Activated CD8-positive, alpha-beta T cell treated with anti-CD3 and anti-CD28 coated beads, Interleukin-2, amount 10 ng/mL, durations not matched to agents 7 days and 5 days (primary cell): Measurements from ENCODE around the gene CDCP1. TPM values are rescaled to one million over a fixed set of nuclear protein-coding genes. Genes with fewer than 3 reads are reported as not detected.
"Not testable (repeated sequence)": the region's sequence is repeated elsewhere in the genome, so short reads cannot be mapped to it uniquely, and the experiment has no call there.

ENCODE experiments used
- ATAC-seq: fragments of 150-1000 bp; cut with Tn5 transposase; one replicate; pipeline ENCODE4 v1.10.0; 2021; ENCODE audit warnings: moderate library complexity
- CTCF ChIA-PET: fragments of 350-600 bp; sonication (Branson Sonifier 250); formaldehyde crosslinking; loops from one replicate; lab custom pipeline; 2021; ENCODE audit warnings: antibody characterized with exemption; lab: Charles Lee
- POLR2A ChIA-PET: fragments of 350-600 bp; sonication (Branson Sonifier 250); formaldehyde crosslinking; loops from one replicate; lab custom pipeline; 2021; ENCODE audit warnings: antibody characterized with exemption; lab: Charles Lee
- DNase-seq: peaks from one replicate; pipeline ENCODE4 v3.0.0-alpha.2; 2020
- H3K27ac Mint-ChIP-seq: one replicate; pipeline ENCODE4 v1.8.0; 2021; ENCODE audit warnings: mild to moderate bottlenecking, mixed read lengths
- H3K27me3 Mint-ChIP-seq: one replicate; pipeline ENCODE4 v1.8.0; 2021; ENCODE audit warnings: low read depth, mixed read lengths
- H3K36me3 Mint-ChIP-seq: one replicate; pipeline ENCODE4 v1.8.0; 2021; ENCODE audit warnings: low read depth, mixed read lengths
- H3K4me1 Mint-ChIP-seq: one replicate; pipeline ENCODE4 v1.8.0; 2021; ENCODE audit warnings: low read depth, mixed read lengths
- H3K4me3 Mint-ChIP-seq: one replicate; pipeline ENCODE4 v1.8.0; 2021; ENCODE audit warnings: mild to moderate bottlenecking, mixed read lengths
- H3K9me3 Mint-ChIP-seq: one replicate; pipeline ENCODE4 v1.8.0; 2022; ENCODE audit warnings: mixed read lengths; ENCODE audit not compliant: insufficient read depth
- total RNA-seq, 2 experiments: library from RNA; stranded (reverse); gene quantifications; one replicate each; pipeline ENCODE4 v1.2.3, GENCODE V29; 2021

Gene CDCP1
- total RNA-seq, 2 experiments from 2014 or later: 16.4 to 17.7 TPM

DNA sequence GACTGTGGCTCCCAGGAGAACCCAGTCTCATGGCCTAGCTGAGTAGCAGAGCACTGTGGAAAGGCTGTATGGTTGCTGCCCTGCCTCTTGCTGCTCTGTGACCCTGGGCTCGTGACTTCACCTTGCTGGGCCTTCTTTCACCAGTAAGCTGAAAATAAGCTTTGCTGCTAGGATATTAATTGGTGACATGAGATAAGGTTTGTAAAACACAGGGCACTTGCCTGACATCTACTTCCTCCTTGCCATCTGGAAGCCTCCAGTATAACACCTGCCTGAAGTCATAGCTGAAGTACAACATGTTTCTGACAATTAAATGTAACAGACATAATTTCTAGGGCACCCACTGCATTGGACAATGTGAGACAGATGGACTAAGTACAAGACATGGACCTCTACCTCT is 66.5 kb downstream of the CDCP1 start:
- Mint-ChIP-seq H3K9me3 (peaks cover 4% of the 10 kb centered on the region), H3K27ac (no peak overlapping the region), H3K4me3 (no peak overlapping the region), H3K4me1 (peaks cover 3% of the 10 kb centered on the region), H3K36me3 (peaks cover 20% of the 10 kb centered on the region), H3K27me3 (peaks cover 23% of the 10 kb centered on the region)
- CTCF ChIA-PET: no interaction called here
- ATAC-seq (no peak), DNase-seq (no peak)
- POLR2A ChIA-PET: no interaction called here

DNA sequence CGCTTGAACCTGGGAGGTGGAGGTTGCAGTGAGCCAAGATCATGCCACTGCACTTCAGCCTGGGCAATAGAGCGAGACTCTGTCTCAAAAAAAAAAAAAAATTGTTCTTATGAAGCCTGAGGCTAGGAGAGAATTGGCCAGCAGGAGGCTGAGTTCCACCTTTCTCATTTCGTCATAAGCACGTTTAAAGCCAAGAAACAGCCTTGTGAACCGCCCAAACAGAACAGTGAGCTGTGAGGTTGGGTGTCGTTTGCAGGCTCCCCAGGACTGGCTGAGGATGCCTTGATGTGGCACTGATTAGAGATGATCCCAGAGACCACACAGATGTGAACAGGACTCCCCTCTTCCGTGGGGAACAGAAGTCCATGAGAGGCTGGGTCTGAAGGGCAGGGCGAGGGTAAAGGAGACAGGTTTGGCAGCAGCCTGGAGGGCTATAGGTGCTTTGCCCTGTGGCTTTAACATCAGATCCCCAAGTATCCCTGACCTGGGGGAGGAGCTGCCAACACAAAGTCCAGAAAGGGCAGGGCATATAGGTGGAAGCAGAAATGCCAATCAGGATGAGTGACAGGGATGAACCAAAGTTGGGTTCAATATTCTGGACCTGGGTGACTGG is 67.2 kb downstream of the CDCP1 start:
- no peak for DNase-seq
- peaks cover 3% of the 10 kb centered on the region for H3K4me1 Mint-ChIP-seq
- POLR2A ChIA-PET: no interaction called here
- H3K27ac Mint-ChIP-seq: no peak overlapping the region
- H3K27me3 Mint-ChIP-seq: peaks cover 28% of the 10 kb centered on the region
- peaks cover 15% of the 10 kb centered on the region for H3K36me3 Mint-ChIP-seq
- no peak overlapping the region for H3K4me3 Mint-ChIP-seq
- peaks cover 4% of the 10 kb centered on the region for H3K9me3 Mint-ChIP-seq
- ATAC-seq: no peak
- CTCF ChIA-PET: no interaction called here

DNA sequence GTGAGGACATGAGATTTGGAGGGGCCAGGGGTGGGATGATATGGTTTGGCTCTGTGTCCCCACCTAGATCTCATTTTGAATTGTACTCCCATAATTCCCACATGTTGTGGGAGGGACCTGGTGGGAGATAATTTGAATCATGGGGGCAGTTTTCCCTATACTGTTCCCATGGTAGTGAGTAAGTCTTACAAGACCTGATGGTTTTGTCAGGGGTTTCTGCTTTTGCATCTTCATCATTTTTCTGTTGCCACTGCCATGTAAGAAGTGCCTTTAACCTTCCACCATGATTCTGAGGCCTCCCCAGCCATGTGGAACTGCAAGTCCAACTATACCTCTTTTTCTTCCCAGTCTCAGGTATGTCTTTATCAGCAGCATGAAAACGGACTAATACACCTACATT is 67.9 kb downstream of the CDCP1 start:
- H3K9me3 Mint-ChIP-seq, H3K4me1 Mint-ChIP-seq, H3K27ac Mint-ChIP-seq, H3K4me3 Mint-ChIP-seq, DNase-seq, POLR2A ChIA-PET, ATAC-seq: not testable (repeated sequence)
- peaks cover 27% of the 10 kb centered on the region for H3K27me3 Mint-ChIP-seq
- peaks cover 11% of the 10 kb centered on the region for H3K36me3 Mint-ChIP-seq
- CTCF ChIA-PET: interaction anchor here (1.1 kb wide), 1 partner anchor 132 kb away, joined by 3 read pairs; no protein-coding TSS in a partner anchor

GRCh38 chr3:45075821-45076625 is 70.2 kb downstream of the CDCP1 start:
- CTCF ChIA-PET: interaction anchor here (0.9 to 1.7 kb wide), 3 partner anchors 21 to 134 kb away, joined by 3 to 4 read pairs (median 3); no protein-coding TSS in a partner anchor
- H3K9me3 Mint-ChIP-seq: peaks cover 4% of the 10 kb centered on the region

DNA sequence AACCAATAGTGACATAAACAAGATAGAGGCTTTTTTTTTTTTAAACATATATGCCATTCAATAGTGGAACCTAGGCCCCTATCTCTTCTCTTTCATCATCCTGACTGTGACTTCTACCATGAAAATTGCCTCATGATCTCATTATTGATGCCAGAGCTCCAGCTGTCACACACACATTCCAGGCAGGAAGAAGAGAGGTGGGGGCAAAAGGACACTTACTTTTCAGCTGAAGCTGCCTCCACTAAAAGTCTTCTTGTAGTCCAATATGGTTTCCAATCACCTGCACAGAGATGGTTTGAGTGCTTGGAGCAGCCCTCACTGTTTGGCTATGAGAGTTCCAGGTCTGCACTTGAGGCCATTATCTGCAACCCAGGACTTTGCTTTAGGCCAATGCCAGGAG is 75.1 kb downstream of the CDCP1 start:
- ChIA-PET CTCF (interaction anchor here (1.9 kb wide), 1 partner anchor 139 kb away, joined by 6 read pairs; no protein-coding TSS in a partner anchor), POLR2A (no interaction called here)
- H3K4me1 Mint-ChIP-seq: peaks cover 9% of the 10 kb centered on the region
- ATAC-seq (no peak), DNase-seq (no peak)
- no peaks in the 10 kb centered on the region for H3K9me3 Mint-ChIP-seq
- H3K27ac Mint-ChIP-seq: no peak overlapping the region
- H3K27me3 Mint-ChIP-seq: peaks cover 35% of the 10 kb centered on the region
- H3K36me3 Mint-ChIP-seq: no peaks in the 10 kb centered on the region
- H3K4me3 Mint-ChIP-seq: no peak overlapping the region

More at GRCh38 chr3:45075821-45076625, 70.2 kb downstream of the CDCP1 start:
- ATAC-seq (no peak), DNase-seq (no peak)
- peaks cover 30% of the 10 kb centered on the region for H3K27me3 Mint-ChIP-seq
- POLR2A ChIA-PET: interaction anchor here (0.5 kb wide), 1 partner anchor 577 kb away, joined by 3 read pairs; no protein-coding TSS in a partner anchor
- H3K4me3 Mint-ChIP-seq: no peak overlapping the region
- no peak overlapping the region for H3K27ac Mint-ChIP-seq
- H3K4me1 Mint-ChIP-seq: peaks cover 3% of the 10 kb centered on the region
- H3K36me3 Mint-ChIP-seq: peaks cover 6% of the 10 kb centered on the region

- Mint-ChIP-seq H3K9me3 (no peaks in the 10 kb centered on the region), H3K4me1 (peaks cover 27% of the 10 kb centered on the region), H3K27ac (no peak overlapping the region), H3K27me3 (peaks cover 19% of the 10 kb centered on the region), H3K4me3 (no peak overlapping the region), H3K36me3 (no peaks in the 10 kb centered on the region)
- no peak for DNase-seq
- ChIA-PET CTCF (interaction anchor here (1.0 kb wide), 1 partner anchor 31 kb away, joined by 3 read pairs; no protein-coding TSS in a partner anchor), POLR2A (no interaction called here)
- ATAC-seq: no peak
These were observed 78.2 kb downstream of the CDCP1 start for GRCh38 chr3:45067941-45068340.

DNA sequence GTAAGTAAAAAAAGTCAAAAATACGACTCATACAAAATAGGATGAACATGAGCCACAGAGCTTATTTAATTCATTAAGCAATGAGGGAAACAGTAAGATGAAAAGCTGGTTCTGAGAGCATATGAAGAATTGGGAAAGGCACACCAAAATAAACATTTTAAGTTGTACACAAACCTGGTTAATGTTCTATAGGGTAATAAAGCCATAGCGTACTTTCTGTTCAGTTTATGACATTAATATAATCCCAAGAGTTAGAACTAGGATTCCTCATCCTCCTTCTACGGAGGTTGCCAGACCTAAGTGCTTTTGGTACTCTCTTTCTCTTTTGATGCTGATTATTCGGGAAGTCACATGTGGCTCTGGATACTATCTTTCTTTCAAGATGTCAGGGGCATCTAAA is 78.7 kb downstream of the CDCP1 start:
- CTCF ChIA-PET: interaction anchor here (1.0 kb wide), 2 partner anchors 27 to 31 kb away, joined by 3 read pairs; no protein-coding TSS in a partner anchor
- no peak for DNase-seq
- Mint-ChIP-seq H3K27ac (no peak overlapping the region), H3K4me3 (no peak overlapping the region), H3K9me3 (no peaks in the 10 kb centered on the region), H3K27me3 (peaks cover 15% of the 10 kb centered on the region), H3K36me3 (no peaks in the 10 kb centered on the region), H3K4me1 (peaks cover 29% of the 10 kb centered on the region)
- ATAC-seq: no peak
- POLR2A ChIA-PET: no interaction called here

- H3K4me1 Mint-ChIP-seq: peaks cover 32% of the 10 kb centered on the region
- no peak overlapping the region for H3K27ac Mint-ChIP-seq
- ATAC-seq: no peak
- CTCF ChIA-PET: interaction anchor here (1.5 kb wide), 2 partner anchors 11 to 144 kb away, joined by 4 to 5 read pairs; no protein-coding TSS in a partner anchor
- no peak for DNase-seq
- POLR2A ChIA-PET: interaction anchor here (0.6 kb wide), 1 partner anchor 11 kb away, joined by 3 read pairs; no protein-coding TSS in a partner anchor
- H3K4me3 Mint-ChIP-seq: no peak overlapping the region
- H3K36me3 Mint-ChIP-seq: no peaks in the 10 kb centered on the region
- H3K27me3 Mint-ChIP-seq: peaks cover 15% of the 10 kb centered on the region
- H3K9me3 Mint-ChIP-seq: no peaks in the 10 kb centered on the region
These were observed 79.9 kb downstream of the CDCP1 start for GRCh38 chr3:45066109-45066801.

- H3K4me3 Mint-ChIP-seq: no peak overlapping the region
- no peak for DNase-seq
- no peak for ATAC-seq
- no peaks in the 10 kb centered on the region for H3K36me3 Mint-ChIP-seq
- POLR2A ChIA-PET: interaction anchor here (0.6 kb wide), 1 partner anchor 529 kb away, joined by 3 read pairs; the partner anchor contains the start of gene LIMD1
- H3K27me3 Mint-ChIP-seq: peaks cover 15% of the 10 kb centered on the region
- H3K4me1 Mint-ChIP-seq: peaks cover 32% of the 10 kb centered on the region
- CTCF ChIA-PET: interaction anchor here (1.5 kb wide), 2 partner anchors 10 to 145 kb away, joined by 4 to 5 read pairs; no protein-coding TSS in a partner anchor
- H3K27ac Mint-ChIP-seq: peak overlapping the region; percentile 87
- H3K9me3 Mint-ChIP-seq: no peaks in the 10 kb centered on the region
These were observed 80.8 kb downstream of the CDCP1 start for GRCh38 chr3:45065373-45065720.

- peak; percentile 84 for DNase-seq
- POLR2A ChIA-PET: interaction anchor here (0.6 kb wide), 2 partner anchors 44 to 530 kb away, joined by 3 read pairs; partner anchors contain the start of gene LIMD1
- Mint-ChIP-seq H3K4me1 (peaks cover 32% of the 10 kb centered on the region), H3K4me3 (peak overlapping the region; percentile 59), H3K36me3 (no peaks in the 10 kb centered on the region), H3K9me3 (no peaks in the 10 kb centered on the region), H3K27ac (peak overlapping the region; percentile 87), H3K27me3 (peaks cover 18% of the 10 kb centered on the region)
- ATAC-seq: peak; percentile 84
- CTCF ChIA-PET: interaction anchor here (1.5 to 3.3 kb wide), 3 partner anchors 9 to 145 kb away, joined by 5 to 9 read pairs (median 6); no protein-coding TSS in a partner anchor
These were observed 81.4 kb downstream of the CDCP1 start for GRCh38 chr3:45064512-45065372.
